Measurements from ENCODE around the gene ZC3H6.

The ZC3H6 gene

DNA sequence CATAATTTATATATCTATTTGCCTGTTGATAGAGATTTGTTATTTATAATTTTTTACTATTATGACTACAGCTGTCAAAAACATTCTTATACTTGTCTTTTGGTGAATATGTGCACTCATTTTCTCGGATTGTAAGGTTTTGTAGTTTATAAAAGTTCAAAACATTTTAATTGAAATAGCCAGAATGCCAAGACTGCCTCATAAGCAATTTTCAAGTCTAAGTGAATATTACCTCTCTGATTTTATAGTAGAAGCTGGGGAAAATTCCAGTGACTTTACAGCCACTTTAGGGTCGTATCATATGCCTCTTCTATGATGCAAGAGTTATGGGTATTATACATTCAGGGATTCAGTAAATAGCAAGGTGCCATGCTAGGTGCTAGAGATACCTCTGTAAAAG is 21.0 kb downstream of the ZC3H6 start:
- TF ChIP-seq, protein P1, sequence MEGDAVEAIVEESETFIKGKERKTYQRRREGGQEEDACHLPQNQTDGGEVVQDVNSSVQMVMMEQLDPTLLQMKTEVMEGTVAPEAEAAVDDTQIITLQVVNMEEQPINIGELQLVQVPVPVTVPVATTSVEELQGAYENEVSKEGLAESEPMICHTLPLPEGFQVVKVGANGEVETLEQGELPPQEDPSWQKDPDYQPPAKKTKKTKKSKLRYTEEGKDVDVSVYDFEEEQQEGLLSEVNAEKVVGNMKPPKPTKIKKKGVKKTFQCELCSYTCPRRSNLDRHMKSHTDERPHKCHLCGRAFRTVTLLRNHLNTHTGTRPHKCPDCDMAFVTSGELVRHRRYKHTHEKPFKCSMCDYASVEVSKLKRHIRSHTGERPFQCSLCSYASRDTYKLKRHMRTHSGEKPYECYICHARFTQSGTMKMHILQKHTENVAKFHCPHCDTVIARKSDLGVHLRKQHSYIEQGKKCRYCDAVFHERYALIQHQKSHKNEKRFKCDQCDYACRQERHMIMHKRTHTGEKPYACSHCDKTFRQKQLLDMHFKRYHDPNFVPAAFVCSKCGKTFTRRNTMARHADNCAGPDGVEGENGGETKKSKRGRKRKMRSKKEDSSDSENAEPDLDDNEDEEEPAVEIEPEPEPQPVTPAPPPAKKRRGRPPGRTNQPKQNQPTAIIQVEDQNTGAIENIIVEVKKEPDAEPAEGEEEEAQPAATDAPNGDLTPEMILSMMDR (conservative IDR thresholded peaks at IDR 0.05): no peak
- H3K27ac ChIP-seq: no peak overlapping the region

DNA sequence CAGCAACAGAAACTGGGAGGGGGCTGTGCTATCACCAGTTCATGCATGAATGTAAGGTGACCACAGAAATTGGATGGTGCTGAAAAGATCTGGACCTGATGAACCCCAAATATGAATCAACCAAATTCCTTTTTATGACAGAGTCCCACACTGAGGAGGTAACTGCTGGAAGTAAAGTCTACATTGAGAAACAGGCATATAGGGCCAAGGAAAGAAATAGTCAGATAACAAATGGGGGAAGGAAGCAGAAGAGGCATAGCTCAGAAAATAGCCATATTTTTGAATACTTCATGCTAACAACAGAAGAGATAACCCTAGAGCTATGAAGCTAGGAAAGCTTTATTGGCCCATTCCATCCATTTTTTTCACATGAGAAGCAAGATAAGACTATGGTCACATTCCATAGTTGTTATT is 25.8 kb downstream of the ZC3H6 start:
- no peak overlapping the region for H3K27ac ChIP-seq
- TF ChIP-seq, protein P1 (conservative IDR thresholded peaks at IDR 0.05): no peak

DNA sequence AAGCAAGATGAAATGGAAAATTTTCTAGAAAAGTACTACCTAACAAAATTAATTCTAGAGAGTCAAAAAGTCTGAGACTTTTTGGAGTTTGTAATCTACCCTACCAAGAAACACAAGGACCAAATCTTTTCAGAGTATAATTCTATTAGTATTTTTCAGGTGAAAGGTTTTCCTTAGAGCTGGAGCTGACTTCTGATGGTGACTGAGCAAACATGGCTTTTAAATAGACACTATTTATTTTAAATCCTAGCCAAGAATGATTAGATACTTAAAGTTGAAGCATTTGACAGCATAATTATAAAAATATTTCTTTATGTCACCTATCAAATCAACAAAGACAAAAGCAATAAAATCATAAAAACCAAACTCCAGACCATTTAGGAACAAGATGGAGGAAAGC is 26.6 kb downstream of the ZC3H6 start:
- H3K27ac ChIP-seq: no peak overlapping the region
- TF ChIP-seq, protein P1 (conservative IDR thresholded peaks at IDR 0.05): no peak

DNA sequence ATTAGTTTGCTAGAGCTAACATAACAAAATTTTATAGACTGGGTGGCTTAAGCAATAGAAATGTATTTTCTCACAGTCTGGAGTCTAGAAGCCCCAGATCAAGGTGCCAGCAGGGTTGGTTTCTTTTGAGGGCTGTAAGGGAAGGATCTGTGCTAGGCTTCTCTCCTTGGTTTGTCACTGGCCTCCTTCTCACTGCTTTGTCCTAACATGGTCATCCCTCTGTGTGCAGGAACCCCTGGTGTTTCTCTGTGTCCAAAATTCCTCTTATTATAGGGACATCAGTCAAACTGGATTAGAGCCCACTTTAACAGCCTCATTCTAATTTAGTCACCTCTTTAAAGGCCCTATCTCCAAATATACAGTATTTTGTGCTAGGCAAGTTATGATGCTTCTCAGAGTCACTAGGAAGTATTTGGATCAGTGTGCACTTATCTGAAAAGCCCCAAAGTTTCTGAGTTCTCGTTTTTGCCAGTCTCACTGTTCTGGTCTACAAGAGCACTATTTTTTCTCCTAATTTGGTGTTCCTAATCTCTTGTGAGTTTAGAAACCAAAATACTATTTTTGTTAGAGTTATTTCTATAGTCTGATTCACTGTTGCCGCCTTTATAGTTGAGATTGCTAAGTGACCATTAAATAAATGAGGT is 29.0 kb downstream of the ZC3H6 start:
- TF ChIP-seq, protein P1 (conservative IDR thresholded peaks at IDR 0.05): no peak

DNA sequence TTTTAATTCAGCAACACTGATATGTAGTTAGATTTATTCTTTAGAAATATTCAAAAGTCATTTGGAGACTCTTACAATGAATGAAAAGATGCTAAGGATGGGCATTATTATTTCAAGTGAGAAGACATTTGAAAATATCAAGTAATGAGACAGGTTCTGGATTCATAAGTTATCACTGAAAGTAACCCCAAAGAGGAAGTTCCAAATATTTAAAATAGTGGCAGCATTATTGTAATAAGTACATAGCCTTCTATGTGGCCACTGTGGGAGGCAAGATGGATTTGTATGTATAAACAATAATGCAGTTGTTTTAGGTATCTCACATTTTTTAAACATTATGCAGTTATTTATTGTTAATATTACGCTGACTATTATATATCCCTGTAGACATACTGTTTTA is 29.7 kb downstream of the ZC3H6 start:
- TF ChIP-seq, protein P1 (conservative IDR thresholded peaks at IDR 0.05): no peak
- no peak overlapping the region for H3K27ac ChIP-seq

More for the DNA sequence above, 29.0 kb downstream of the ZC3H6 start:
- no peak overlapping the region for H3K27ac ChIP-seq

DNA sequence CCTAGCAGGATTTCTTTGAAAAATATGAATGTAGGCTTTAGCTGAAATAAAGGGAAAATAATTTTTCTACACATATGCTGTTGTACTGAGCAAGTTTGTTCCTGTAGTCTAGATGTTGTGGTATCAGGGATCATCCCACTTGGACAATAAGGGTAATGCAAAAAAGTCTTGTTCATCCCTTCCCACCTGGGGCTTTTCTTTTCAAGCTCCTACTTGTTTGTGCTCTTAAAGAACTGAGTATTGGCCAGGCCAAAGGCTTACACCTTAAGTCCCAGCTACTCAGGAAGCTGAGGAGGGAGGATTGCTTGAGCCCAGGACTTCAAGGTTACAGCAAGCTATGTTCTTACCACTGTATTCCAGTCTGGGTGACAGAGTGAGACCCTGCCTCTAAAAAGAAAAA is 35.5 kb downstream of the ZC3H6 start:
- TF ChIP-seq, protein P1 (conservative IDR thresholded peaks at IDR 0.05): no peak
- no peak overlapping the region for H3K27ac ChIP-seq

DNA sequence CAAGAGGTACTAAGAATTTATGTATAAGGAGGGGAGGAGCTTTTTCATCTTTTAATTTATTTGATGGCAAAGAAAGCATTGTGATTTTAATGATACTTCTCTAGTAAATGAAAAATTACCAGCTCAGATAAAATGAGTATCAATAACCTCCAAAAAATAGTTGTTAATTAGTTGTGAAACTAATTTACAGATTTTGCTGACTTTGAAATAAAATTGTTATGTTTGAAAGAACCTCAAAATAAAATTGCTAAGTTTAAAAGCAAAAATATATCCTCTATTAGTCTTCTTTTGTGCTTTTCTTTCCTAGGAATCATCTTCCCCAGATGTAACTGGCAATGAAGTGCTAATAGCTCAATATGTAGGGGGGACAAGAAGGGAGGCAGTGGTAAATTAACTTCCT is 36.5 kb downstream of the ZC3H6 start:
- TF ChIP-seq, protein P1 (conservative IDR thresholded peaks at IDR 0.05): no peak

More for the DNA sequence above, 36.5 kb downstream of the ZC3H6 start:
- no peak overlapping the region for H3K27ac ChIP-seq
